Kidney (tissue), 14 donors: ENCODE results near the gene MSRB3. TPM values are rescaled to one million over a fixed set of nuclear protein-coding genes. Genes with fewer than 3 reads are reported as not detected.

Experiments used
- DNase-seq, 5 donors: peaks; one replicate each; pipeline ENCODE4 v3.0.0-alpha.2; 2013 to 2020
- FAIRE-seq: peaks from 2 replicates; lab custom pipeline; 2012; peaks lifted over from hg19 to GRCh38; lab: Jason Lieb, UNC
- H3K27ac ChIP-seq, 2 donors: one replicate each; pipeline ENCODE4 v1.7.0; 2013; ENCODE audit warnings: low read depth in 2 of 2, low read length in 2 of 2, inconsistent platforms in 1 of 2
- H3K27me3 ChIP-seq: one replicate; pipeline ENCODE4 v1.7.1; 2013; ENCODE audit warnings: low read length, inconsistent platforms; ENCODE audit not compliant: control insufficient read depth, insufficient read depth
- H3K36me3 ChIP-seq, 3 donors: one replicate each; pipeline versions ENCODE4 v1.7.0 to v1.7.1; 2013; ENCODE audit warnings: low read length in 3 of 3, control low read depth in 1 of 3, inconsistent platforms in 1 of 3; ENCODE audit not compliant: insufficient read depth in 3 of 3, control insufficient read depth in 2 of 3
- H3K4me1 ChIP-seq, 3 donors: one replicate each; pipeline versions ENCODE4 v1.7.0 to v1.7.1; 2013; ENCODE audit warnings: low read length in 3 of 3, inconsistent platforms in 1 of 3, low read depth in 1 of 3; ENCODE audit not compliant: control insufficient read depth in 2 of 3, insufficient read depth in 2 of 3
- H3K4me3 ChIP-seq, 3 donors: one replicate each; pipeline versions ENCODE4 v1.7.0 to v1.8.1; 2013; ENCODE audit warnings: low read length in 3 of 3, control low read depth in 1 of 3, inconsistent platforms in 1 of 3
- H3K9ac ChIP-seq, 3 donors: one replicate each; pipeline versions ENCODE4 v1.7.0 to v1.7.1; 2013; ENCODE audit warnings: low read length in 3 of 3, control low read depth in 1 of 3, inconsistent platforms in 1 of 3
- H3K9me3 ChIP-seq, 3 donors: one replicate each; pipeline versions ENCODE4 v1.7.0 to v1.7.1; 2013; ENCODE audit warnings: low read length in 3 of 3, control low read depth in 1 of 3, inconsistent platforms in 1 of 3; ENCODE audit not compliant: control insufficient read depth in 2 of 3, insufficient read depth in 1 of 3
- CTCF ChIP-seq: IDR thresholded peaks from 3 replicates; pipeline ENCODE4 v1.5.1; 2012; ENCODE audit warnings: mild to moderate bottlenecking, moderate library complexity, borderline replicate concordance; ENCODE audit not compliant: insufficient read depth; ENCODE audit errors: extremely low read depth
- intact Hi-C: fragments of 100-400 bp; cut with DNase I; formaldehyde crosslinking; loops from one replicate; pipeline ENCODE4 v1.11.1; 2022
- polyA plus RNA-seq: library from polyadenylated mRNA; stranded (reverse); fragments of 350-450 nt; fragmentation: Illumina TruSeq; extraction: RNeasy Lipid Tissue Mini Kit (QIAGEN cat#74804); gene quantifications from one replicate; pipeline ENCODE4 v1.2.3, GENCODE V29; 2014; ENCODE audit warnings: low read depth, low replicate concordance; ENCODE audit not compliant: insufficient read depth
- total RNA-seq: library from RNA; stranded (reverse); fragmentation: NEBNext Ultra II Directional; extraction: Animal tissue kit (Norgen Biotek cat#: 25700); gene quantifications from one replicate; pipeline ENCODE4 v1.2.1, GENCODE V29; 2021
- donor health status: control.
- donor health status: control.
- donor health status: control.
- donor health status: control.
- donor health status: control.
- donor health status: DM: yes; HTN: yes; CAD: no.
- donor health status: Normal renal cell carcinoma (clear cell type).

MSRB3 gene
- total and polyA plus RNA-seq, 2 donors from 2014 or later = 10.3 to 35.9 TPM

- Histone ChIP-seq H3K9ac (no peak overlapping the region), H3K36me3 (no peaks in the 10 kb centered on the region), H3K4me1 (no peaks in the 10 kb centered on the region), H3K27ac (no peak overlapping the region), H3K9me3 (no peaks in the 10 kb centered on the region), H3K27me3 (no peaks in the 10 kb centered on the region), H3K4me3 (no peak overlapping the region)
- intact Hi-C loops = no loop called here
- no peak for TF ChIP-seq CTCF
- FAIRE-seq (no peak), DNase-seq (no peak)
Measured at GRCh38 chr12:65319688-65320200, 41.3 kb downstream of the MSRB3 start.

- Histone ChIP-seq H3K4me3 (no peak overlapping the region), H3K27me3 (no peaks in the 10 kb centered on the region), H3K4me1 (peaks cover 0 to 8% (median 0%) of the 10 kb centered on the region in 3 donors), H3K9me3 (no peaks in the 10 kb centered on the region), H3K27ac (no peak overlapping the region), H3K36me3 (no peaks in the 10 kb centered on the region), H3K9ac (no peak overlapping the region)
- no peak for TF ChIP-seq CTCF
- no peak for FAIRE-seq
- intact Hi-C loops = no loop called here
- DNase-seq = no peak
Measured at GRCh38 chr12:65323070-65323469, 44.6 kb downstream of the MSRB3 start.

- Histone ChIP-seq H3K36me3 (no peaks in the 10 kb centered on the region), H3K27me3 (no peaks in the 10 kb centered on the region), H3K9ac (no peak overlapping the region), H3K27ac (no peak overlapping the region), H3K4me1 (peaks cover 0 to 8% (median 3%) of the 10 kb centered on the region in 3 donors), H3K9me3 (no peaks in the 10 kb centered on the region), H3K4me3 (no peak overlapping the region)
- DNase-seq = peak in 2 of 5 donors; percentile 38 to 62
- peak; percentile 44 for FAIRE-seq
- no peak for TF ChIP-seq CTCF
- intact Hi-C loops = no loop called here
Measured at GRCh38 chr12:65324056-65324455, 45.6 kb downstream of the MSRB3 start.

GRCh38 chr12:65324551-65324950 is 46.1 kb downstream of the MSRB3 start:
- Histone ChIP-seq H3K27ac (no peak overlapping the region), H3K4me3 (no peak overlapping the region), H3K27me3 (no peaks in the 10 kb centered on the region), H3K4me1 (peaks cover 0 to 8% (median 3%) of the 10 kb centered on the region in 3 donors), H3K36me3 (no peaks in the 10 kb centered on the region), H3K9me3 (no peaks in the 10 kb centered on the region), H3K9ac (no peak overlapping the region)
- peak in 2 of 5 donors; percentile 24 to 26 for DNase-seq
- no peak for TF ChIP-seq CTCF
- FAIRE-seq = no peak
- intact Hi-C loops = no loop called here
